Erythroblast (primary cell): Measurements from ENCODE around the gene VSIG10.
"Not testable (repeated sequence)": the region's sequence is repeated elsewhere in the genome, so short reads cannot be mapped to it uniquely, and the experiment has no call there.

Experiments
- DNase-seq, 2 experiments: peaks; one replicate each; lab custom pipeline; 2025; lab: John Stamatoyannopoulos, UW
- GATA1 ChIP-seq: IDR thresholded peaks from 2 replicates; pipeline ENCODE4 v1.6.1; 2011; ENCODE audit warnings: low read depth, mild to moderate bottlenecking, control low read depth, low read length, moderate library complexity
- POLR2A ChIP-seq: IDR thresholded peaks from 2 replicates; pipeline ENCODE4 v1.6.1; 2011; ENCODE audit warnings: mild to moderate bottlenecking, low read length

VSIG10 gene, protein sequence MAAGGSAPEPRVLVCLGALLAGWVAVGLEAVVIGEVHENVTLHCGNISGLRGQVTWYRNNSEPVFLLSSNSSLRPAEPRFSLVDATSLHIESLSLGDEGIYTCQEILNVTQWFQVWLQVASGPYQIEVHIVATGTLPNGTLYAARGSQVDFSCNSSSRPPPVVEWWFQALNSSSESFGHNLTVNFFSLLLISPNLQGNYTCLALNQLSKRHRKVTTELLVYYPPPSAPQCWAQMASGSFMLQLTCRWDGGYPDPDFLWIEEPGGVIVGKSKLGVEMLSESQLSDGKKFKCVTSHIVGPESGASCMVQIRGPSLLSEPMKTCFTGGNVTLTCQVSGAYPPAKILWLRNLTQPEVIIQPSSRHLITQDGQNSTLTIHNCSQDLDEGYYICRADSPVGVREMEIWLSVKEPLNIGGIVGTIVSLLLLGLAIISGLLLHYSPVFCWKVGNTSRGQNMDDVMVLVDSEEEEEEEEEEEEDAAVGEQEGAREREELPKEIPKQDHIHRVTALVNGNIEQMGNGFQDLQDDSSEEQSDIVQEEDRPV

DNA sequence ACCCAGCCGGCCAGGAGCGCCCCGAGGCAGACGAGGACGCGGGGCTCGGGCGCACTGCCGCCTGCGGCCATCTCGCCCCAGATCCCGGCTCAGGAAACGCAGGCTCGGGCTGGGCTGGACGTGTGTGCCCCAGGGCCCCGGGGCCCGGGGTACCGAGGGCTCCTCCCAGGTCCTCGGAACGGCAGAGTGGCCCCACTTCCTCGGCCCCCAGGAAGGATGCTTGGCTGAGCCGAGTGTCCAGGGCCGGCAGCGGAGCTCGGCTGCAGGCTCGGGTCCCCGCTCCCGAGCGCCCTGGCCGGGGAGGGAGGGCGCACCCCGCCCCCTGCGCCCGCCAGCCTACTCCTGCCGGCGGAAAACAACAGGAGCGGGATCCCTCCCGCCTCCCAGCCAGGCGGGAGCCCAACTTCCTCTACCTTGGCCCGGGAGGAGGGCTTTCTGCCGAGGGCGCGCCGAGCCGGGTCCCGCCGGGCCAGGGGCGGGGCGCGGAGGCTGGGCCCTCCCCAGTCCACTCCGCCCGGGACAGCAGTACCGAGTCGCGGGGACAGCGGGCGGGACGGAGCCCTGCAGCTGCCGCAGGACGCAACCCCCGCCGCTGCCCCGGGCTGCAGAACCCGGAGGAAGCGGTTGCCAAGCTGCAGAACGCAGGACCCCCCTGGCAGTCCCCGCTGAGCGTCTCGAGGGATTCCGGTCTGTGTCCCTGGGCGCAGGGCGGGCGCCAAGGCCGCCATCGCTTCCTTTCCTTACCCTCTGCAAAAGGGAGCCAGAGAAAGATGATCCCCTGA lies at the start of gene VSIG10:
VSIG10 (minus strand) TSS at position 411 of the 782 bp plus-strand sequence; CDS start at position 71, 340 bp downstream.
- TF ChIP-seq POLR2A (no peak), GATA1 (no peak)
- peak; percentile 26 to 28 for DNase-seq

- TF ChIP-seq POLR2A = no peak
- no peak for TF ChIP-seq GATA1
- no peak for DNase-seq
These were observed 47.9 kb upstream of the VSIG10 start for GRCh38 chr12:118151755-118152154.

DNA sequence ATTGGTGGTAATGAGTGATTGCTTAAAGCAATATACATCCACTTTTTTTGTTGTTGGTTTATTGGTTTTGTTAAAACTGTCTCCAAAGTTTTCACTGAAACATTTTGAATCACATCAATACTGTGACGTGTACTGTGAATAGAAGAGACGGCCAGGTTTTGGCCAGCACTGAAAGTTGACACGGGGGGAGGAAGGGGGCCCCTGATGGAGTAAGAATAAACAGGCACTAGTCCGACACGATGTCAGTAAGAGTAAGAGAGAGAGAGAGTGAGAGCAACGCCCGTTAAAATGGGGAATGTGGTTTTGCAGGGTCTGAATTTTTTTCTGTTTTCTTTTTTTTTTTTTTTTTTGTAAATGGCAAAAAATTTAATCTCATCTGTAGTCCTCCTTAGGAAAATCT lies 46.8 kb upstream of the VSIG10 start:
- DNase-seq = no peak
- TF ChIP-seq POLR2A (no peak), GATA1 (no peak)

DNA sequence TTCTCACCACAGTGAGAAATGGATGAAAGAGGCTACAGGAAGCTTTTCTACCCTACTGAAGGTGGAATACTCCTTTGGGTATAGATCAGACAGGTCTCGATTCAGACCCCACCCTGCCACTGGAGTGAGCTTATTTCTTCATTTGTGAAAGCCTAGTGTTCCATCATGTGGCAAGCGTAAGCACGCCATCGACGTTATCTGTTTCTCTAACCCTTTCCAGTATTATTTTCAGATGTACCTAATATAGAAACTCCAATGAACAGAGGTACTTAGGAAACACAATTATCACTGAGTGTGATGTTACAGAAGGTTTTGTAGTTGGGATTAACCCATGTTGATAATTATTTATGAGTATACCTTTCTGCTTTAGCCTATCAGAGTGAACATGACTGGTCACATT lies 44.5 kb upstream of the VSIG10 start:
- TF ChIP-seq GATA1 = no peak
- no peak for DNase-seq

GRCh38 chr12:118145798-118146156 lies 42.0 kb upstream of the VSIG10 start:
- no peak for TF ChIP-seq POLR2A
- TF ChIP-seq GATA1 = no peak

DNA sequence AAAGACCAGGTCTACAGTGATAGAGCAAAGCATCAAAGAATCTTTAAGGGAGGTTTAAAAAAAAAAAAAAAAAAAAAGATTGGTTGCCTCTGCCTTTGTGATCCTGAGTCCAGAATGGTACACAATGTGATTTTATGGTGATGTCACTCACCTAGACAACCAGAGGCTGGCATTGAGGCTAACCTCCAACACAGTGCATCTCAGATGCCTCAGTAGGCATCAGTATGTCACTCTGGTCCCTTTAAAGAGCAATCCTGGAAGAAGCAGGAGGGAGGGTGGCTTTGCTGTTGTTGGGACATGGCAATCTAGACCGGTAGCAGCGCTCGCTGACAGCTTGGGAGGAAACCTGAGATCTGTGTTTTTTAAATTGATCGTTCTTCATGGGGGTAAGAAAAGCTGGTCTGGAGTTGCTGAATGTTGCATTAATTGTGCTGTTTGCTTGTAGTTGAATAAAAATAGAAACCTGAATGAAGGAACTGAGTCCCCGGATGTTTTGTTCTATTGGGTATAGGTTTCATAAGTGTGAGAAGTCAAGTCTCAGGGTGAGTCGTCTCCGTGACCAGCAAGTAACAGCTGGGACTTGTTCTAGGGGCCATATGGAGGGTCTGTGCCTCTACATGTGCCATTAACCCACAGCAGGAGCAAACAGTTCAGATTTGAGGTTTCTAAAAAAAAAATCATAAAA lies 41.4 kb upstream of the VSIG10 start:
- TF ChIP-seq GATA1 (no peak), POLR2A (no peak)
- DNase-seq = no peak

More at GRCh38 chr12:118145798-118146156, 42.0 kb upstream of the VSIG10 start:
- DNase-seq = no peak

GRCh38 chr12:118144499-118144898 lies 40.7 kb upstream of the VSIG10 start:
- DNase-seq = no peak
- TF ChIP-seq POLR2A = no peak

GRCh38 chr12:118140825-118141224 lies 37.0 kb upstream of the VSIG10 start:
- no peak for TF ChIP-seq POLR2A
- TF ChIP-seq GATA1 = no peak
- DNase-seq = no peak

DNA sequence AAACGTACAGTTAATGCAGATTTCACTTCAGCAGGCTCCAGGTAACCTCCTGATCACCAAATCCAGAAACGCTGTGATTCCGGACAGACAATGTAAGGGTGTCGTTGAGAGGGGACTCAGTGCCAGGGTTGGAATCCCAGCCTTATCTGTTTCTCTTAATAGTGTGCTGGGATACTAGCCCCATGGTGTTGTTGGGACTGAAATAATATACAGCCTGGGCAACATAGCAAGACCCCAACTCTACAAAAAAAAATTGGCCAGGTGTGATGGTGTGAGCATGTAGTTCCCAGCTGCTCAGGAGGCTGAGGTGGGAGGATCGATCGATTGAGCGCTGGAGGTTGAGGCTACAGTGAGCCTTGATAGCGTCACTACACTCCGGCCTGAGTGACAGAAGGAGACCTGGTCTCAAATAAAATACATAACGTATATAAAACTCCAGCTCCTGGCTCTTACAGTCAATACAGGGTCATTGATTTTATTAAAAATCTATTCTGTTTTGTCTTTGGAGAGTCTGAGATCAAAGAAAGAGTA lies 33.4 kb upstream of the VSIG10 start:
- no peak for TF ChIP-seq POLR2A
- no peak for TF ChIP-seq GATA1
- DNase-seq = no peak

GRCh38 chr12:118136559-118137003 lies 32.8 kb upstream of the VSIG10 start:
- TF ChIP-seq GATA1 (no peak), POLR2A (no peak)
- peak; percentile 44 to 58 for DNase-seq

GRCh38 chr12:118135788-118136558 lies 32.2 kb upstream of the VSIG10 start, which contains the start of gene PEBP1:
TSS of gene PEBP1 (plus strand) at chr12:118136124. CDS start at chr12:118136210, 86 bp downstream.
- TF ChIP-seq POLR2A = peak; percentile 78
- no peak for TF ChIP-seq GATA1

GRCh38 chr12:118129436-118129835 lies 25.6 kb upstream of the VSIG10 start:
- DNase-seq = not testable (repeated sequence)

More at GRCh38 chr12:118135788-118136558, 32.2 kb upstream of the VSIG10 start, which contains the start of gene PEBP1:
- peak; percentile 92 for DNase-seq

DNA sequence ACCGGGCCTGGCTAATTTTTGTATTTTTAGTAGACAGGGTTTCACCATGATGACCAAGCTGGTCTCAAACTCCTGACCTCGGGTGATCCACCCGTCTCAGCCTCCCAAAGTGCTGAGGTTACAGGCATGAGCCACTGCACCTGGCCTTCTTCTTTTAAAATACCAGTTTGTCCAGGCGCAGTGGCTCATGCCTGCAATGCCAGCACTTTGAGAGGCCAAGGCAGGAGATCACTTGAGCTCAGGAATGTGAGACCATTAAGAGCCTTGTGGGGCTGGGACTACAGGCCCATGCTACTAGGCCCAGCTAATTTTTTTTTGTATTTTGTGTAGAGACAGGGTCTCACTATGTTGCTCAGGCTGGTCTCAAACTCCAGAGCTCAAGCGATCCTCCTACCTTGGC lies 24.1 kb upstream of the VSIG10 start:
- DNase-seq = no peak
- no peak for TF ChIP-seq POLR2A
- no peak for TF ChIP-seq GATA1
